ENCODE measurements around the gene OR5AN1.
"Not testable (repeated sequence)": the region's sequence is repeated elsewhere in the genome, so short reads cannot be mapped to it uniquely, and the experiment has no call there.

Gene OR5AN1, protein sequence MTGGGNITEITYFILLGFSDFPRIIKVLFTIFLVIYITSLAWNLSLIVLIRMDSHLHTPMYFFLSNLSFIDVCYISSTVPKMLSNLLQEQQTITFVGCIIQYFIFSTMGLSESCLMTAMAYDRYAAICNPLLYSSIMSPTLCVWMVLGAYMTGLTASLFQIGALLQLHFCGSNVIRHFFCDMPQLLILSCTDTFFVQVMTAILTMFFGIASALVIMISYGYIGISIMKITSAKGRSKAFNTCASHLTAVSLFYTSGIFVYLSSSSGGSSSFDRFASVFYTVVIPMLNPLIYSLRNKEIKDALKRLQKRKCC

DNA sequence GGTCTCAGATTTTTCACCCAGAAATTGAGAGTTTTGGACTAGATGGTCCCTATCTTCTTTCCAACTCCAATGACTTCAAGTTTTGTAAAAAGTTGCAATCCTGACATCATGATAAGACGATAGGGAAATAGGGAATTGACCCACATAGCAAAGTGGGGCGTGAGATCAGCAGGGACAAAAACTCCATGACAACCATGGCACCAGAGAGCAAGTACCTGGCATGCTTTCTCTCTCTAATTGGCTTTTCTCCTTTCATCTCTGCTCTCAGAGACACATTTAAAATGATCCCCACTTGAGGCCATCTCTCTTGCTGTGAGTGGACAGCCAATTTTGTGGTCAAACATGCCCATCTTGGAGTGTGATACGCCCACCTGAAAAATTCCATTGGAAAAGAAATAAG, at the start of gene OR5AN1:
OR5AN1 (plus strand) TSS at position 301 of the 400 bp plus-strand sequence. CDS start 5,564 bp downstream, outside the sequence.
- TF ChIP-seq, protein P1, sequence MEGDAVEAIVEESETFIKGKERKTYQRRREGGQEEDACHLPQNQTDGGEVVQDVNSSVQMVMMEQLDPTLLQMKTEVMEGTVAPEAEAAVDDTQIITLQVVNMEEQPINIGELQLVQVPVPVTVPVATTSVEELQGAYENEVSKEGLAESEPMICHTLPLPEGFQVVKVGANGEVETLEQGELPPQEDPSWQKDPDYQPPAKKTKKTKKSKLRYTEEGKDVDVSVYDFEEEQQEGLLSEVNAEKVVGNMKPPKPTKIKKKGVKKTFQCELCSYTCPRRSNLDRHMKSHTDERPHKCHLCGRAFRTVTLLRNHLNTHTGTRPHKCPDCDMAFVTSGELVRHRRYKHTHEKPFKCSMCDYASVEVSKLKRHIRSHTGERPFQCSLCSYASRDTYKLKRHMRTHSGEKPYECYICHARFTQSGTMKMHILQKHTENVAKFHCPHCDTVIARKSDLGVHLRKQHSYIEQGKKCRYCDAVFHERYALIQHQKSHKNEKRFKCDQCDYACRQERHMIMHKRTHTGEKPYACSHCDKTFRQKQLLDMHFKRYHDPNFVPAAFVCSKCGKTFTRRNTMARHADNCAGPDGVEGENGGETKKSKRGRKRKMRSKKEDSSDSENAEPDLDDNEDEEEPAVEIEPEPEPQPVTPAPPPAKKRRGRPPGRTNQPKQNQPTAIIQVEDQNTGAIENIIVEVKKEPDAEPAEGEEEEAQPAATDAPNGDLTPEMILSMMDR (IDR thresholded peaks at IDR 0.05; ENCODE audit: low read depth, low read length): no peak
- no peak within 1 kb of the TSS for H3K4me3 ChIP-seq (replicated peaks in 1 of 2; ENCODE audit: low read depth in 2 of 2, low read length in 2 of 2)
- DNase-seq (ENCODE audit: low read depth in 2 of 2): no peak

DNA sequence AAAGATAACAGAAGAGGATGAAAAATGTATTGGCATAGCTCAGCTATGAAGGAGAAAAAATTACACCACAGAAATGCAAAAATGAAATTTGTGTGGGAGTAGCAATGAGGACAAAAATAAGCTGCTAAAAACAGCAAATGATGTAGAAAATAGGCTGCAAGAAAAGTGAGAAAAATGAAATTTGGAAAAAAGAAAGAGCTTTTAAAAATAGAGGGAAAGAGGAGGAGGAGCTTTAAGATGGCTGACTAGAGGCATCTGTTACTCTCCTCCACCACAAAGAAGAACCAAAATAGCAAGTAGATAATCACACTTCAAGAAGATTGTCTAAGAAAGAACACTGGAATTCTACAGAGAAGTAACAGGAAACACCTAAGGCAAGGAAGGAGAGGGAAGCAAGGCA, 23.7 kb upstream of the OR5AN1 start:
- TF ChIP-seq, protein P1 (IDR thresholded peaks at IDR 0.05; ENCODE audit: low read depth, low read length): no peak
- no peak overlapping the region for H3K4me3 ChIP-seq (replicated peaks in 1 of 2; ENCODE audit: low read depth in 2 of 2, low read length in 2 of 2)
- DNase-seq (ENCODE audit: low read depth in 2 of 2): no peak

DNA sequence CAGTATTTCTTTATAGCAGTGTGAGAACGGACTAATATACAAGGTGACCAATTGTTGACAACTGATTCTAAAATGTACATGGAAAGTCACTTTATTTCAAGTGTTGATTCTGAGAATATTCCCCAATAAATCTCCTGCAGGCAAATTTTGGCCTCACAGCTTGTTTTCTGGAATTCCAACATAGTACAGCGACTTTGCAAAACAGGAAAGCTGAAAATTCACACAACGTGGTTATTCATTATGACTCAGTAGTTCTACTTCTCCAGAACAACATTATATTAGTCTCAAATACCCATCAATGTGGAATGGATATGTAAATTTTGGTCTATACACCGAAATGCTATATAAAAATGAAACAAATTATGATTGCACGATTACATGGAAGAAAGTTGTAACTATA, 22.5 kb upstream of the OR5AN1 start:
- TF ChIP-seq, protein P1 (IDR thresholded peaks at IDR 0.05; ENCODE audit: low read depth, low read length): no peak
- H3K4me3 ChIP-seq (replicated peaks in 1 of 2; ENCODE audit: low read depth in 2 of 2, low read length in 2 of 2): no peak overlapping the region
- no peak for DNase-seq (ENCODE audit: low read depth in 2 of 2)

DNA sequence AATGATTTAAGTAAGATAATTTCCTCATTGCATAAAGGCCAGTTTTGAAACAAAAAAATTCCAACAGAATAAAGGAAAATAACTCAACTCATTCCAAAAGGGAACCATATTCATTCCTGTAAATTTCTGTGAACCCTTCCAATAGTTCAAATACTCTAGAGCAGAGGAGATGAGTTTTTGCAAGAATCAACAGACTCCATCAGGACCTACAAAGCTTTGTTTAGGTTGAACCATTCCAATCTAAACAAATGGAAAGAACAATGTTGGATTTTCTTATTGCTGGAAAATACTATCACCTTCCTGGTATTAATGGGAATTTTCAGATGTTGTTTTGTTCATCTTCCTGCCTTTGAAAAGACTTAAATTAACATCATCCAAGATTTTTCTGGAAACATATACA, 21.8 kb upstream of the OR5AN1 start:
- no peak overlapping the region for H3K4me3 ChIP-seq (replicated peaks in 1 of 2; ENCODE audit: low read depth in 2 of 2, low read length in 2 of 2)
- TF ChIP-seq, protein P1 (IDR thresholded peaks at IDR 0.05; ENCODE audit: low read depth, low read length): no peak
- DNase-seq (ENCODE audit: low read depth in 2 of 2): no peak

DNA sequence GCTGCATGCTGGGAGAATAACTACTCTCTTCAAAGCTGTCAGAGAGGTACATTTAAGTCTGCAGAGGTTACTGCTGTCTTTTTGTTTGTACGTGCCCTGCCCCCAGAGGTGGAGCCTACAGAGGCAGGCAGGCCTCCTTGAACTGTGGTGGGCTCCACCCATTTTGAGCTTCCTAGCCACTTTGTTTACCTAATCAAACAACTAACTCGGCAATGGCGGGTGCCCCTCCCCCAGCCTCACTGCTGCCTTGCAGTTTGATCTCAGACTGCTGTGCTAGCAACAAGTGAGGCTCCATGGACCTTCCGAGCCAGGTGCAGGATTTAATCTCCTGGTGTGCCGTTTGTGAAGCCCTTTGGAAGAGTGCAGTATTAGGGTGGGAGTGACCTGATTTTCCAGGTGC, 9.0 kb upstream of the OR5AN1 start:
- DNase-seq (ENCODE audit: low read depth in 2 of 2); H3K4me3 ChIP-seq (replicated peaks in 1 of 2; ENCODE audit: low read depth in 2 of 2, low read length in 2 of 2): not testable (repeated sequence)

DNA sequence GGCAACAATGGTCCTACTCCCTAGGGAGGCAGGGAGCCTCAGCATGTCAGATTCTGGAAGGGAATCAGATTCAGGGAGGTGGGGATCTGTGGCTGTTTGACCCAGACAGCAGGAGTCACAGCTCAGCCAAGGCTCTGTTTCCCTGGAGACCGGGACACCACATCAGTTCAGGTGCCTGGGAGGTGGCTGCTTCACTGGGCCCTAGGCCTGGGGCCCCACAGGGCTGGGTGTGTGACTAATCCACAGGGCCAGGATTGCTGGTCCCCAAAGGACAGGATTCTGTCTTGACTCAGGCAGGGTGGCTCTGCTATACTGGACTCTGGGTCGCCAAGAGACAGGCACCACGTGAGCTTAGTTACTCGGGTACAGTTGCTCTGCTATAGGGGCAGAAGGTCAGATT, 3.5 kb upstream of the OR5AN1 start:
- no peak for DNase-seq (ENCODE audit: low read depth in 2 of 2)
- H3K4me3 ChIP-seq (replicated peaks in 1 of 2; ENCODE audit: low read depth in 2 of 2, low read length in 2 of 2): no peak overlapping the region
- TF ChIP-seq, protein P1 (IDR thresholded peaks at IDR 0.05; ENCODE audit: low read depth, low read length): no peak

DNA sequence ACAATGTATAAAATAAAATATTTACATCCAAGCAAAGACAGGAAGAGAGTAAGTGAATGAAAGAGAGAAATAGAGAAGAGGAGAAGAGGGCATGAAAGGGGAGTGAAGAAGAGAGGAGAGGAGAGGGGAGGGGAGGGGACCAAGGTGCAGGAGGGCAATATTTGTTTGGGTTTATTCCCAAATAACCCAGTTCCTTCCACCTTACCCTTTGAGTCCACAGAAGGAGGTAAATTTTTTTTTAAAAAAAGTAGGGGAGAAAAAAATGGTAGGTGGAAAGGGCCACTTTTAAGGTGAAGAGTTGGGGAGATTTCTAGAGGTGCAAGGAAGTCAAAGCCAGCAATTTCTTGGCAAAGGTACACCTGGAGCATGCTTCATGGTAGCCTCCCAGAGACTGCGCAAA, 2.1 kb upstream of the OR5AN1 start:
- H3K4me3 ChIP-seq (replicated peaks in 1 of 2; ENCODE audit: low read depth in 2 of 2, low read length in 2 of 2): no peak overlapping the region
- DNase-seq (ENCODE audit: low read depth in 2 of 2): no peak
- TF ChIP-seq, protein P1 (IDR thresholded peaks at IDR 0.05; ENCODE audit: low read depth, low read length): no peak
